Fibroblast of lung (primary cell): Measurements from ENCODE around the gene TECPR2. TPM values are rescaled to one million over a fixed set of nuclear protein-coding genes. Genes with fewer than 3 reads are reported as not detected.

Experiments used
- DNase-seq, 2 donors: peaks; one replicate each; pipeline versions ENCODE4 v3.0.0 to v3.0.0-alpha.2; 2010; ENCODE audit warnings: low read depth in 2 of 2
- H2AFZ ChIP-seq: 2 replicates; pipeline ENCODE4 v1.5.1; 2012; ENCODE audit warnings: low read length, control low read depth, inconsistent platforms
- H3K27ac ChIP-seq: 2 replicates; pipeline ENCODE4 v1.5.1; 2011; ENCODE audit warnings: low read length, control low read depth; ENCODE audit not compliant: insufficient read depth
- H3K27me3 ChIP-seq: 2 replicates; pipeline ENCODE4 v1.5.1; 2011; ENCODE audit warnings: mild to moderate bottlenecking, low read length; ENCODE audit not compliant: control insufficient read depth, insufficient read depth
- H3K36me3 ChIP-seq: 2 replicates; pipeline ENCODE4 v1.5.1; 2011; ENCODE audit warnings: low read length; ENCODE audit not compliant: control insufficient read depth, insufficient read depth
- H3K4me1 ChIP-seq: 2 replicates; pipeline ENCODE4 v1.5.1; 2011; ENCODE audit warnings: low read length; ENCODE audit not compliant: control insufficient read depth, insufficient read depth; ENCODE audit errors: extremely low read depth
- H3K4me2 ChIP-seq: 2 replicates; pipeline ENCODE4 v1.5.1; 2011; ENCODE audit warnings: low read length, control low read depth; ENCODE audit not compliant: insufficient read depth; ENCODE audit errors: extremely low read depth
- H3K4me3 ChIP-seq, 4 experiments: fragments of 200-600 bp in 1 of 4; sonication (generic) in 1 of 4; replicated peaks in 1 of 4; 2 replicates each; pipeline ENCODE4 v1.5.1; 2011 to 2016; ENCODE audit warnings: low read length in 4 of 4, low read depth in 3 of 4, mild to moderate bottlenecking in 3 of 4, control low read depth in 2 of 4, inconsistent platforms in 1 of 4, mixed read lengths in 1 of 4; ENCODE audit not compliant: insufficient read depth in 1 of 4; ENCODE audit errors: control extremely low read depth in 1 of 4
- H3K79me2 ChIP-seq: 2 replicates; pipeline ENCODE4 v1.5.1; 2012; ENCODE audit warnings: mild to moderate bottlenecking, low read length, inconsistent platforms; ENCODE audit not compliant: control insufficient read depth, insufficient read depth
- H3K9ac ChIP-seq: 2 replicates; pipeline ENCODE4 v1.5.1; 2011; ENCODE audit warnings: mild to moderate bottlenecking, low read length, control low read depth; ENCODE audit not compliant: insufficient read depth
- H3K9me3 ChIP-seq: 2 replicates; pipeline ENCODE4 v1.5.1; 2012; ENCODE audit warnings: low read depth, low read length; ENCODE audit not compliant: control insufficient read depth, insufficient read depth
- H4K20me1 ChIP-seq: 2 replicates; pipeline ENCODE4 v1.5.1; 2011; ENCODE audit warnings: low read length; ENCODE audit not compliant: control insufficient read depth, insufficient read depth; ENCODE audit errors: extremely low read depth
- CTCF ChIP-seq, 2 donors: IDR thresholded peaks in 1 of 2; conservative IDR thresholded peaks in 1 of 2; 1 replicate in 1 of 2; 2 replicates in 1 of 2; pipeline ENCODE4 v1.5.1; 2011 to 2012; ENCODE audit warnings: low read length in 2 of 2, control low read depth in 1 of 2, inconsistent platforms in 1 of 2, low read depth in 1 of 2, mild to moderate bottlenecking in 1 of 2
- EZH2 ChIP-seq: IDR thresholded peaks from 2 replicates; pipeline ENCODE4 v1.5.1; 2012; ENCODE audit warnings: low read length, control low read depth, mild to moderate bottlenecking; ENCODE audit errors: missing control alignments
- polyA plus RNA-seq, 2 donors: library from polyadenylated mRNA; depleted of rRNA in 1 of 2; stranded (reverse) in 1 of 2; unstranded in 1 of 2; fragments of >200 nt; gene quantifications; 2 replicates each; pipeline ENCODE4 v1.2.1, GENCODE V29; 2011 to 2012; ENCODE audit warnings: missing spikeins in 1 of 2
- total RNA-seq: library from RNA; depleted of rRNA; stranded (reverse); fragments of >200 nt; gene quantifications from 2 replicates; pipeline ENCODE4 v1.2.1, GENCODE V29; 2014

TECPR2 gene
- total and polyA plus RNA-seq, 2 donors (not counting 1 experiment from before 2014, with no cell fraction given) = 9.2 to 17.8 TPM

- Histone ChIP-seq H3K79me2 (no peaks in the 10 kb centered on the region), H3K4me3 (no peak overlapping the region), H3K36me3 (no peaks in the 10 kb centered on the region), H3K9ac (no peak overlapping the region), H3K27me3 (no peaks in the 10 kb centered on the region), H4K20me1 (no peaks in the 10 kb centered on the region), H3K4me1 (no peaks in the 10 kb centered on the region), H2AFZ (no peak overlapping the region), H3K4me2 (no peak overlapping the region), H3K27ac (no peak overlapping the region), H3K9me3 (no peaks in the 10 kb centered on the region)
- TF ChIP-seq CTCF (conservative IDR thresholded peaks at IDR 0.05 in 1 of 2, IDR thresholded peaks at IDR 0.05 in 1 of 2; ENCODE audit: low read depth in 1 of 2, low read length in 2 of 2) (no peak), EZH2 (no peak)
- peak; percentile 28 to 57 for DNase-seq
Measured at GRCh38 chr14:102487204-102487577, 124.5 kb downstream of the TECPR2 start.

GRCh38 chr14:102490456-102490855 lies 127.7 kb downstream of the TECPR2 start:
- no peak for TF ChIP-seq EZH2
- no peak for TF ChIP-seq CTCF (conservative IDR thresholded peaks at IDR 0.05 in 1 of 2, IDR thresholded peaks at IDR 0.05 in 1 of 2; ENCODE audit: low read depth in 1 of 2, low read length in 2 of 2)
- Histone ChIP-seq H4K20me1 (no peaks in the 10 kb centered on the region), H3K9ac (no peak overlapping the region), H3K27me3 (no peaks in the 10 kb centered on the region), H3K79me2 (no peaks in the 10 kb centered on the region), H2AFZ (no peak overlapping the region), H3K27ac (no peak overlapping the region), H3K4me2 (no peak overlapping the region), H3K4me3 (no peak overlapping the region), H3K36me3 (peaks cover 1% of the 10 kb centered on the region), H3K9me3 (no peaks in the 10 kb centered on the region), H3K4me1 (no peaks in the 10 kb centered on the region)
- DNase-seq = no peak

- Histone ChIP-seq H3K9me3 (no peaks in the 10 kb centered on the region), H3K36me3 (peaks cover 1% of the 10 kb centered on the region), H3K4me3 (no peak overlapping the region), H3K9ac (no peak overlapping the region), H3K27me3 (no peaks in the 10 kb centered on the region), H4K20me1 (no peaks in the 10 kb centered on the region), H3K4me2 (no peak overlapping the region), H2AFZ (no peak overlapping the region), H3K4me1 (no peaks in the 10 kb centered on the region), H3K27ac (no peak overlapping the region), H3K79me2 (no peaks in the 10 kb centered on the region)
- TF ChIP-seq CTCF (conservative IDR thresholded peaks at IDR 0.05 in 1 of 2, IDR thresholded peaks at IDR 0.05 in 1 of 2; ENCODE audit: low read depth in 1 of 2, low read length in 2 of 2) (no peak), EZH2 (no peak)
- DNase-seq = no peak
Measured at GRCh38 chr14:102491366-102491765, 128.6 kb downstream of the TECPR2 start.
